HG03045 (cell line): ENCODE data around the gene DLEC1.

ENCODE experiments used
- ATAC-seq: cut with Tn5 transposase; IDR thresholded peaks from one replicate; pipeline ENCODE4 v1.9.1; 2021; ENCODE audit warnings: mild to moderate bottlenecking, moderate library complexity; ENCODE audit not compliant: unreplicated experiment

The DLEC1 gene

GRCh38 chr3:38039101-38039898 is at the start of gene DLEC1:
Gene DLEC1, plus strand, starts transcription at chr3:38039208. Its CDS starts 18 bp downstream, at chr3:38039226.
- ATAC-seq = peak; percentile 86

GRCh38 chr3:37989821-37990480 is 49.1 kb upstream of the DLEC1 start:
- ATAC-seq = no peak

GRCh38 chr3:37990527-37990926 is 48.5 kb upstream of the DLEC1 start, which contains the start of gene VILL:
Gene VILL, plus strand, starts transcription at chr3:37990786. Its CDS starts 2,887 bp downstream, at chr3:37993673.
- ATAC-seq = no peak

GRCh38 chr3:37991109-37991508 is 47.9 kb upstream of the DLEC1 start:
- no peak for ATAC-seq

- no peak for ATAC-seq
Observed at GRCh38 chr3:37991823-37992222, 47.2 kb upstream of the DLEC1 start.

- no peak for ATAC-seq
Observed at GRCh38 chr3:37992271-37993066, 46.5 kb upstream of the DLEC1 start.

- ATAC-seq = no peak
Observed at GRCh38 chr3:37993067-37993455, 45.9 kb upstream of the DLEC1 start.

- ATAC-seq = peak; percentile 0
Observed at GRCh38 chr3:37993460-37993819, 45.6 kb upstream of the DLEC1 start.

- peak; percentile 56 for ATAC-seq
Observed at GRCh38 chr3:37993820-37994638, 45.0 kb upstream of the DLEC1 start.

- ATAC-seq = no peak
Observed at GRCh38 chr3:37994639-37994972, 44.4 kb upstream of the DLEC1 start.

- ATAC-seq = no peak
Observed at GRCh38 chr3:37995652-37996641, 43.1 kb upstream of the DLEC1 start.

GRCh38 chr3:37996785-37997301 is 42.2 kb upstream of the DLEC1 start:
- peak; percentile 53 for ATAC-seq

- ATAC-seq = no peak
Observed at GRCh38 chr3:37997342-37997741, 41.7 kb upstream of the DLEC1 start.

GRCh38 chr3:37997791-37998370 is 41.1 kb upstream of the DLEC1 start:
- no peak for ATAC-seq

- ATAC-seq = no peak
Observed at GRCh38 chr3:37999836-38000235, 39.2 kb upstream of the DLEC1 start.

- ATAC-seq = no peak
Observed at GRCh38 chr3:38000242-38000916, 38.6 kb upstream of the DLEC1 start.

GRCh38 chr3:38000965-38001455 is 38.0 kb upstream of the DLEC1 start:
- ATAC-seq = no peak

GRCh38 chr3:38001456-38002081 is 37.4 kb upstream of the DLEC1 start:
- no peak for ATAC-seq
